KG1 (cell line): Measurements from ENCODE around the gene PACS1.
"Not testable (repeated sequence)": the region's sequence is repeated elsewhere in the genome, so short reads cannot be mapped to it uniquely, and the experiment has no call there.

ENCODE experiments used
- DNase-seq: peaks from one replicate; lab custom pipeline; 2025; lab: John Stamatoyannopoulos, UW

The PACS1 gene

DNA sequence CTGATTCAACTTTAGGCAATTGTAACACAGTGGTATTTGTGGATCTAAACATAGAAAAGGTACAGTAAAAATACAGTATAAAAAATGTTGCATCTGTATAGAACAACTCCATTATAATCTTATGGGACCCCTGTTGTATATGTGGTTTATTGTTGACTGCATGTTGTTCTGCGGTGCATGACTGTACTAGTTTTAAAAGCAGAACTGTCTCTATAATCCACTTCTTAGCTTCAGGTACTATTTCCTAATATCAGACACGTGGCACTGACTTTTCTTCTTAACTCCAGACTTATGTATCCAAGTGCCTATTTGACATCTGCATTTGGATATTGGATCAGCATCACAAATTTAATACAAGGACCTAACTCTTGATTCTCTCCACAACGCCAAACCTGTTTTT, 41.1 kb downstream of the PACS1 start:
- no peak for DNase-seq

DNA sequence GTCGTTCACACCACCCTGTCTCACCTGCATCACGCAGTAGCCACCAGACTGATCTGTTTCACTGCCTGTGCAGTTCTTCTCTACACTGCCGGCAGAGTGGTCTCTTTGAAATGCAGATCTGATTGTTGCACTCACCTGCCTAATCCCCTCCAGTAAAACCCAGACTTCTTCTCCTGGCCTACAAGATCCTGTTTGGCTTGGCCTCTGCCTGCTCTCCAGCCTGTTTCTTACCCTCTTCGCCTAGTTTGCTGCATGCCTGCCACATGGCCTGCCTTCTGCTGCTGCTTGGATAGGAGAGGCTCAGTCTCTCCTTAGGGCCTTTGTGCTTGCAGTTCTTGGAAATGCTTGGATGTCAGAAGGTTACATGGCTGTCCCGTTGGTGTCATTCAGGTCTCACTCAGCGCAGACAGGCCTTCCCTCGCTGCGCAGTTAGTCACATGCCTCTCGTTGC, 42.0 kb downstream of the PACS1 start:
- DNase-seq = no peak

DNA sequence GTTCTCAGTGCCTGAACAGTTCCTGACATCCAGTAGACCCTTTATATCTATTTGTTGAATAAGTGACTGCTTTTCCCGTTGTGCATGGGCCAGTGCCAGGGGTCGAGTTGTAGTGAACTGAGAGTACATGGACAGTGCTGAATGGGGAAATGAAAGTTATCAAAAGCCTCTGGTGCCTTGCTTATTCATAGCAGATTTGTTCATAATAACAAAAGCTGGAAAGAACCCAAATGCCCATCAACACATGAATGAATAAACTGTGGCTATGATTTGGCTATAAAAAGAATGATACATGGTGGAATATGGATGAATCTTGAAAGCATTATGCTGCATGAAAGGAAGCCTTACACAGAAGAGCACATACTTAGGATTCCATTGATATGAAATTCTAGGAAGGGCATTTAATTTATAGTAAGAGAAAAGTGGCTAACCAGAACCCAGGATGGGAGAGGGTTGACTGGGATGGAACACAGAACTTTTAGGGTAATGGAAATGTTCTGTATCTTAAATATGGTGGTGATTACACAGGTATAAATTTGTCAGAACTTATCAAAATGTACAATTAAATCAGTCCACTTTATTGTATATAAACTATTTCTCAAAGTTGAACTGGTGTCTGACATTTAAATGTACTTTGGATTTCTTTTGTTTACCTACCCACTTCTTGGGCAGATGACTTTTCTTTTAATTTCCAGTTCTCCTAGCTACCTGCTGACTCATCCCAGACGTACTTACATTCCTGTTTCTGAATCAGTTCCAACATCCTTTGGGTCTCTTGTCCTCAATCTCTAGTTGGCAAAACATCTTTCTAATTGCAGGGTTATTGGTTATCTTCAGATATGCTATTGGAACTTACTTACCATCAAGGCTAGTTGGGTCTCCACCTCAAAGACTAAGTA, 42.8 kb downstream of the PACS1 start:
- DNase-seq = no peak

DNA sequence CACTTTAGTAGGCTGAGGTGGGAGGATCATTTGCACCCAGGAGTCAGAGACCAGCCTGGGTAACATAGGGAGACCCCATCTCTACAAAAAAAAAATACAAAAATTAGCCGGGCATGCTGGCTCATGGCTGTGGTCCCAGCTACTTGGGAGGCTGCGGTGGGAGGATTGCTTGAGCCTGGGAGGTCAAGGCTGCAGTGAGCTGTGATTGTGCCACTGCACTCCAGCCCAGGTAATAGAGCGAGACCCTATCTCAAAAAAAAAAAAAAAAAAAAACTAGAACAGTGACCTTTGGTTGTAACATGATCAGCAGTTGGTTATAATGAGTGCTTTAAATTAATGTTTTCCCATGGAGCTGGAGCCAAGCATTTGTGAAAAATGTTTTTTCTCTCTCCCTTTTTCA, 44.9 kb downstream of the PACS1 start:
- DNase-seq = not testable (repeated sequence)

DNA sequence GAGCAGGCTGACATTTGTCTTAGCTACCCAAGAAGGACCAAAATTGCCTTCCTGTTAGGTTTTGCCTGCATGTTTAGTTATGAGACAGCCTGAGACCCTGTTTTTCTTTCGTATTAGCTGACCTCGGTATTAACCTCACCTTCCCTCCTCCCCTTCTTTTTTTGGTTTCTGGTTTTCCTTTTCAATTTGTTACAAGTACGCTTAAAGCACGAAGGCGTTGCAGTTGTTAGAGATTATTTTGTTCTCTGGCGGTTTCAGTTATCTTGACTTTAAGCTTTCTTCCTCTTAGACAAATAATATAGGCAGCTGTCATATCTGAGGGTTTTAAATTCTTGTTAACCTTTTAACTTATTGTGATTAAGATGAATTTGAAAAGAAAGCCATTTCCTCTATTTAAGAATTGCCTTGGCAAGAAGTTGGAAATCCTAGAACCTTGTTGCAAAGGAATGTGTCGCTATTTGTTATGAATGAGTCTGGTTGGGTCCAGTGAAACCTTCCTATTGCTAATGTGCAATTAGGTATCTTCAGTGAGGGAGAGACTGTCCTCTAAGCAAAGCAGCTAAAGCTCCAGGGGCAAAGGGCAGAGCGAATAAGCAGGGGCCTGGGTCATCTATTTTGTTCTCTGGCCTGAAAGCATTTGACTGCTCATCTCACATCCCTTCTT, 45.7 kb downstream of the PACS1 start:
- DNase-seq = peak; percentile 68

DNA sequence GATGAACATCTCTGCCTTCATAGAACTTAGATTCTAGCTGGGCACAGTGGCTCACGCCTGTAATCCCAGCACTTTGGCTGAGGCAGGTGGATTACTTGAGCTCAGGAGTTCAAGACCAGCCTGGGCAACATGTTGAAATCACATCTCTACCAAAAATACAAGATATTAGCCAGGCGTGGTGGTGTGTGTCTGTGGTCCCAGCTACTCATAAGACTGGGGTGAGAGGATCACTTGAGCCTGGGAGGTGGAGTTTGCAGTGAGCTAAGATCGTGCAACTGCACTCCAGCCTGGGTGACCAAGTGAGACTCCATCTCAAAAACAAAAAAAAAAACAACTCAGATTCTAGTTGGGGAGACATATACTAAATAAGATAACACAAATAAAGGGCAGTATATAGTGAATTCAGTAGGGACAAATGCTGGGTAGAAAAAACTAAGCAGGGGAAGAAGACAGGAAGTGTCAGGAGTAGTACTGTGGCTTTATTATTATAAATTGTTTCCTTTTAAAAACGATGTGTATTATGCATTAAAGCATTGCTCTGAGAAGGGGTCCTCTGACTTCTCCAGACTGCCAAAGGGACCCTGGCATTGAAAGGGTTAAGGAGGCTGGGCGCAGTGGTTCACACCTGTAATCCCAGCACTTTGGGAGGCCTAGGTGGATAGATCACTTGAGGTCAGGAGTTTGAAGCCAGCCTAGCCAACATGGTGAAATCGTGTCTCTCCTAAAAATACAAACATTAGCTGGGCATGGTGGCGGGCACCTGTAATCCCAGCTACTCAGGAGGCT, 46.7 kb downstream of the PACS1 start:
- DNase-seq = no peak

DNA sequence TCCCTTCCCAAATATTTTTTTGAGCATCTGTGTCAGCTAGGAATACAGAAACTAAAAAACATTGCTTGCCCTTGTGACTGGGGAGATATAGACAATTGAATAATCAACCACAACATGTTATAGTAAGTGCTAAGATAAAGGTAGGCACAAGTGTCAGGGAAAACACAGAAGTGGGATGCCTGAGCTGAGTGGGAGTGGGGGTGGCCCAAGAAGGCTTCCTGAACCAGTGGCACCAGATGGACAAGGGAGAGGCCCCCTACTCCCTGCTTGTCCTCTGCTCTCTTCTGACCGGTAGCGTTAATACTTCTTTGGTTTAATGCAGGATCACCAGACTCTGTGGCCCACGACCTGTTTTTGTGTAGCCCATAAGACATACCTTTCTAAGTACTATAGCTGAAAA, 48.8 kb downstream of the PACS1 start:
- no peak for DNase-seq

DNA sequence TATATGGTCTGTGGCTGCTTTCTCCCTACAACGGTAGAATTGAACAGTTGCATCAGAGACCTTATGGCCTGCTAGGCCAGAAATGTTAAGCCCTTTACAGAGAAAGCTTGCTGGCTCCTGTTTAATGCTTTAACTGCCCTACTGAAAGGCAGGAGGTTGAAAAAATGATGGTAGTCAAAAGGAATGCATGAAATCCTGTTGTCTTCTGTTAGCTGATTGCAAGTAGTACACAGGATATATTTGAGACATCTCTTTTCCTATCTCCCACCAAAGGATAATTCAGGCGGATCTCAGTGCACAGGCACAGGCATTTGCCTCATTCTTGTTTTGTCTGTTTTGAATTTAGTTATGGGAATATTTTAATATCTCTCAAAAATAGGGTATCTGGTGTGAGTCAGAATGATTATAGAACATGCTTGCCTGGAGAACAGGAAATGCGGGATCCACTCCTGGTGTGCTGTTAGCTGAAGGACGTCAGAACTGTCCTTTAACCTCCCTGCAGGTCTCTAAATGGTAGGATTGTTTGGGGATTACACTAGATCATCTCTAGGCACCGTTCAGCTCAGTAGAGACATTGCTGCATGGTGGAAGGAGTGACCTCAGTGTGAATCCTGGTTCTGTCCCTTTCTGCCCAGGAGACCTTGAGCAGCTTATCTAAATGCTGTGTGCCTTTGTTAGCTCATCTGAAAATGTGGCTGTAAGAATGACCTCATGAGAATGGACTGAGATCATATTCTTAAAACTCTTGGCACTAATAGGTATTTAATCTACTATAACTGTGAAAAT, 49.5 kb downstream of the PACS1 start:
- DNase-seq = no peak

DNA sequence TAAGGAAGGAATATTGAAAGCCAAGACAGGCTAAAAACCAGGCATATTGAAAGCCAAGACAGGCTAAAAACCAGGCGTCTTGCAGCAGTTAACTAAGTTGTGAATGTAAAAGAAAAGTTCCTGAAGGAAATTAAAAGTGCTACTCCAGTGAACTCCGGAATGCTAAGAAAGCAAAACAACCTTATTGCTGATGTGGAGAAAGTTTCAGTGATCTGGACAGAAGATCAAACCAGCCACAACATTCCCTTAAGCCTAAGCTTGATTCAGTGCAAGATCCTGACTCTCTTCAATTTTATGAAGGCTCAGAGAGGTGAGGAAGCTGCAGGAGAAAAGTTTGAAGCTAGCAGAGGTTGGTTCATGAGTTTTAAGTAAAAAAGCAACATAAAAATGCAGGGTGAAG, 51.4 kb downstream of the PACS1 start:
- DNase-seq = no peak

DNA sequence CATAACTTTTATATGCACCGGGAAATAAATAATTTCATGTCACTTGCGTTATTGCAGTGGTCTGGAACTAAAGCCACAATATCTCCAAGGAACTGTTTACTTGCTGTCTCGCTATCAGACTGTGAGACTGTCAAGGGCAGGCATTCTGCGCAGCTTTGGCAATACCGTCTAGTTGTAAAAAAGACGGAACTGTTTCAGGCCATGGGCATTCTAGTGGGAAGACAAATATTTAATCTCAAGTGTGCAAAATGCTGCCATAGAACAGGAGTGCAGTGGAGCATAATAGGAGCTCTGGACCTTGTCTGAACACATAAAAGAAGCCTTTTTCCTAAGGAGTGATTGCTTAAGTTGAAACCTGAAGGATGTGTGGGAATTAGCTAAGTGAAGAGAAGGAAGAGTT, 53.8 kb downstream of the PACS1 start:
- no peak for DNase-seq

DNA sequence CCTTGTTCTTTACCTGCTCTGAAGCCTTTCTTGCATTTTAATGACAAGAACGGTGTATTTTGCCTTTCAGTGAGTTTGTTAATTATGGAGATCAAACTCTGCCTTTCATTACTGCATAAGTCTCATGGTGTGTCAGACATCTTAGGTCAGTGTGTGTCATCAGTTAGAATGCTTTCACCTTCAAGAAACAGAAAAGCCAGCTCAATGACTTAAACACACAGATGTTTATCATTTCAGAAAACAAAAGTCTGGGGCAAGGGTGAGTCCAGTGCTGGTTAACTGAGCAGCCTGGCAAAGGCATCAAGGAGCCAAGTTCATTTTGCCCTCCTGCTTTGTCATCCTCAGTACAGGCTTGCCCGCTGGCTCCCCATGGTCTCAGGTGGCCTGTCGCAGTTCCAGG, 54.5 kb downstream of the PACS1 start:
- no peak for DNase-seq

DNA sequence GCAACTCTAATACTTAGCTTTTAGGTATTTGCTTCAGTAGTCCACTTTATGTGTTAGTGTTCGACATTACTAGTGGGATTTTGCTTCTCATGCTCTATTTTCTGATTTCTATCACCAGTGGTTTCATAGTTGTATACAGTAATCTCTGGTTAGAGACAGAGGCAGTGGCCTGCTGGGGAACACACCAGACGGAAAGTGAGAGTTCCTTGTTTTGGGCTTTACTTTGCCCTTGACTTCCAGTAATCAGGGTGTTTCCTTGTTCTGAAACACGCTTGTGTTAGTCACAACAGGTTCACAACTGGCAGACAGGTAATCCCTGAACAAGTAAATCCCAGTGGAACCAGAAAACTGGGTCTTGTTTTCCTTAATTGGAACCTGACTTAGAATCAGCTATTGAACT, 56.0 kb downstream of the PACS1 start:
- no peak for DNase-seq

DNA sequence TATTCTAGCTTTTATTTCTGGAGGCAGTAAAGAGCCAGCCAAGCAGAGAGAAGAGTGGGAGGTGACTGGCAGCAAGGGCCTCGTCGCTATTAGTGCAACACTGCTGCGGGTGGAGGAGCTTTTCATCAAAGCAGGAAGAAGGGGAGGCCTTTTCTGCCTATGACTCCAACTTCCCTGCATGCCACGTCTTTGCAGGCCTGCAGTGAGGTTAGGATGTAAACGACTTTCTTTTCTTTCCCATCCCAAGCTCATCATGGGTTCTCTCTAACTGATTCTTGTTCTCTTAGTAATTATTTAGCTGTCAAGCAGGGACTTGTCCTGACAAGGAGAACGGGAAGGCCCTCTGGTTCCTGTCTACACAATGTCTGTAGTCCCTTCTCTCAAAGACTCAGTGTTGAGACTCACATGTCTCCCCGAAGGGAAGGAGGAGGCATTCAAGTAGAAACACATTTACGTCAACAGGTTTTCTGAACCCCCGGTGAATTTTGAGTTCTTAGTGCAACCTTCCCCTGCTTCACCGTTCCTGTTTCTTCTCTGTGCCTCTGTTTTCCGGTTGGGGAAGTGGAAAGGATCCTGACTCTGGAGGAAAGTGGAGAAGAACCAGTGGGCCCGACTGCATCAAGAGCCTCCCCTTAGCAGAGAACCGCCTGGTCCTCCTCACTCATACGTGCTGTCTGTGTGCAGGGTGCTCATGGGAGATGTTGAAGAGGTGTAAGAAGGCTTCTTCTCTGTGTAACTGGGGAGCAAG, 56.9 kb downstream of the PACS1 start:
- no peak for DNase-seq

DNA sequence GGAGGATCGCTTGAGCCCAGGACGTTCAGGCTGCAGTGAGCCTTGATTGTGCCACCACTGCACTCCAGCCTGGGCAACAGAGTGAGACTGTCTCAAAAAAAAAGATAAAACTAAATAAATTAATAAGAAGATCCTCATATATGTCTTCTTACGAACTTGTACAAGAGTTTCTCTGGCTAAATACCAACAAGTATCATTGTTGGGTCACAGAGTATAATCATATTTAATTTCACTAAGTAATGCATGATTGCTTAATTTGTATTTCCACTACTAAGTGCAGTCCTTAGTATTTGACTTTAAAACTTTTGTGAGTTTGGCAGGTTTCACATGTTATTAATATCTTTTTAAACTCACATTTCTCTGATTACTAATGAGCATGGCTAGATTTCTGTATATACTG, 60.9 kb downstream of the PACS1 start:
- no peak for DNase-seq

DNA sequence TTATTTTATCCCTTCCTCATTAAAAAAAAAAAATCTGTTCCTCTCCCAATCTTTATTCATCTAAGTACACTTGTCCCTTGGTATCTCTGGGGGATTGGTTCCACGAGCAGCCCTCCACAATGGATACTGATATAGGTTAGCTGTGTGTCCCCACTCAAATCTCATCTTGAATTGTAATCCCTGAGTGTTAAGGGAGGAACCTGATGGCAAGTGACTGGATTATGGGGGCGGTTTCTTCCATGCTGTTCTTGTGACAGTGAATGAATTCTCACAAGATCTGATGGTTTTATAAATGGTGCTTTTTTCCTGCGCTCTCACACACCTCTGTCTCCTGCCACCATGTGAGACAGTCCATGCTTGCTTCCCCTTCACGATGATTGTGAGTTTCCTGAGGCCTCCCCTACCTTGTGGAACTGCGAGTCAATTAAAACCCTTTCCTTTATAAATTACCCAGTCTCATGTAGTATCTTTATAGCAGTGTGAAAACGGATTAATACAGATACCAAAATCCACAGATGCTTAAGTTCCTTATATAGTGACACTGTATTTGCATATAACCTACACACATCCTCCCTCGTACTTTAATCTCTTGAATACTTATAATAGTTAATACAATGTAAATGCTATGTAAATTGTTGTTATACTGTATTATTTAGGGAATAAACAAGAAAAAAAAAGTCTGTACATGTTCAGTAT, 62.0 kb downstream of the PACS1 start:
- no peak for DNase-seq

DNA sequence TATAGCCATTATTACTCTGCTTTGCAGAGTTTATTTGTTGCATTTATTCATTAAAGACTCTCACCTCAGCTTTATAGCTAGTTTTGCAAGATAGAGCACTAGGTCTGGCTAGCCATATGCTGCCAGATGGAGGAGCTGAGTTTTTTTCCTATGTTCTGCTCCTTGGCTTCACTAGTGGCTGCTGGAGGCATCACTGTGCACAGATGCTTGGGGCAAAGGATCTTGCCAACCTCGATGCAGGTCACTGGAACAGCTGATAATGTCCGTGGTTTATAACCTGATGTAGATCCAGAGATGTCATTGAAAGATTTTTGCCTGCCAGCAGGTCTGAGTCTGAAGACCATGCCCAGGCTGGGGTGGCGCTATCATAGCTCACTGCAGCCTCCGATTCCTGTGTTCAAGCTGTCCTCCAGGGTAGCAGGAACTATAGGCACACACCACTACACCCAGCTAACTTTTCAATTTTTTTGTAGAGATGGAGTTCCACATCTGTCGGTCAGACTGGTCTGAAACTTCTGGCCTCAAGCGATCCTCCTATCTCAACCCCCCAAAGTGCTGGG, 63.2 kb downstream of the PACS1 start:
- no peak for DNase-seq

DNA sequence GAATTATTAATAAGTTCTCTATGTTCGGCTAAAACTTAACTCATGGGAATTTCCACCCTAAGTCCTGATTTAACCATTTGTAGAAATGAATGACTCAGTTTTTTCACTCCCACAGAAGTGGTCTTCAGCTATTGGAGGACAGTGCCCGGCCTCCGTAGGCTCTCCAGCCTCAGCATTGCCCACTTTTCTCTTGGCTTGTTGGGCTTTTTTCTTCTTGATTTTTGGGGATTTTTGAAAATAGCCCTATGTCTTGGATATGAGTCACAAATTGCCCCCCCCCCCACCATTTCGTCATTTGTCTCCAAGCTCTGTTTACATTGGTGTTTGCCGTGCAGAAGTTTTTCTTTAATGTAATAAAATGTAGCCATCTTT, 66.7 kb downstream of the PACS1 start:
- no peak for DNase-seq

DNA sequence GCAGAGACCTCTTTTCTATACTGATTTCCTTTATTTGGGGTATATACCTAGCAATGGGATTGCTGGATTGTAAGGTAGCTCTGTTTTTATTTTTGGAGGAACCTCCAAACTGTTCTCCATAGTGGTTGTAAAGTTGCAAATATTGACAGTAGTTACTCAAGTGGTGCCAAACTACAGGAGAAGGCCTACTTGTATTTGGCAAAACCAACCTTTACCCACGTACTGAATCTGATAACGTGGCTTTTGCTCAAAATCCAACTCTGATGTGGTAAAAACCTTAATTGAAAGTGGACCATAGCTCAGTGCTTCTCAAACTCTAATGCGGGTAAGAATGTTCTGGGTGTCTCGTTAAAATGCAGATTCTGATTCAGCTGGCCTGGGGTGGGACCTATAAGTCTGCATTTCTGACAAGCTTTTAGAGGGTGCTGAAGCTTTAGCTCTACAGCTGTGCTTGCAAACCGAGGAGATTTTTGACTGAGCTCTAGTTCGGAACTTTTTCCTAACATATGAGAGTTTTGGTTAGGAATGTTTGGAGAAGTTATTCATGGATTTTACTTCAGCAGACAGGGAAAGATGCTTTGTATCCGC, 69.8 kb downstream of the PACS1 start:
- no peak for DNase-seq

DNA sequence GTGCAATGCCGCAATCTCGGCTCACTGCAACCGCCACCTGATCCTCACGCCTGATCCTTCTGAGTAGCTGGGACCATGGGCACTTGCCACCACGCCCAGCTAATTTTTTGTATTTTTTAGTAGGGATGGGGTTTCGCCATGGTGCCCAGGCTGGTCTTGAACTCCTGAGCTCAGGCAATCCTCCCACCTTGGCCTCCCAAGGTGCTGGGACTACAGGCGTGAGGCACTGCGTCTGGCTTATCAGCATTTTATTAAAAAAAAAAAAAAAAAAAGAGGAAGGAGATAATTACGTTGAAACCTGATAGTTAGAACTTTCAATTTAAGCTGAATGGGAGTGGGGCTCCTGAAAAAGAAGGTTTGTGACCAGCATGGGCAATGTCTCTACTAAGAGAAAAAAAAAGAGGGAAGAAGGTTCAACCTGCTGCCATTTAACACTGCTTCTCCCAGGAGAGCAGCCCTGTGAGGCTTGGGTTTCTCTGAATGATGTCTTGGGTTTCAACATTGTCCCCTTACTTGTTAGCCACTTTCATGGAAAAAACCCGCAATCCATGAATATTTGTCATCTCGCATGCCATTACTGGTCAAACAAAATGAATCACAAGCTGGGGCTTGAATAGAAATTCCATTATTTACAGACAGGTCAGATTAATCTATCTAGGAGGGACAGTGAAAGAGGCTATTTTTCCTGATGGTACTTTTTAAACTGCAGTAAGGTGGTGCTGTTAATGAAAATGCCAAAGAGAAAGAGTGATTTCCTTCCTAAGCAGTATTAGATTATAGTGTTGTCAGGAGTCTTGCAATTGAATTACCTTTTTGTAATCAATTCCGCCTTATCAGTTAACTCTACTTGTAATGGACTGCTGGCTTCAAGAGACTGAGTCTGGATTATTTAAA, 72.5 kb downstream of the PACS1 start:
- no peak for DNase-seq
